Astrocyte (in vitro differentiated cells and primary cell): ENCODE results near the gene DEGS1. TPM values are rescaled to one million over a fixed set of nuclear protein-coding genes. Genes with fewer than 3 reads are reported as not detected.
A peak's percentile ranks its signal among the peaks of the same experiment; 100 is the strongest.
"Not testable (repeated sequence)": the region's sequence is repeated elsewhere in the genome, so short reads cannot be mapped to it uniquely, and the experiment has no call there.

Experiments used
- DNase-seq: peaks from one replicate; pipeline ENCODE4 v3.0.0-alpha.2; 2010; ENCODE audit warnings: low read depth
- FAIRE-seq: peaks from 2 replicates; lab custom pipeline; 2011; peaks lifted over from hg19 to GRCh38; lab: Jason Lieb, UNC
- H2AFZ ChIP-seq: 2 replicates; pipeline ENCODE4 v1.6.0; 2012; ENCODE audit warnings: low read depth, low read length, inconsistent platforms
- H3K27ac ChIP-seq: 2 replicates; pipeline ENCODE4 v1.5.1; 2011; ENCODE audit warnings: low read depth, low read length, inconsistent platforms
- H3K27me3 ChIP-seq: 2 replicates; pipeline ENCODE4 v1.6.0; 2011; ENCODE audit warnings: low read length, inconsistent platforms; ENCODE audit not compliant: insufficient read depth
- H3K36me3 ChIP-seq: 2 replicates; pipeline ENCODE4 v1.5.1; 2011; ENCODE audit warnings: low read length, inconsistent platforms; ENCODE audit not compliant: insufficient read depth
- H3K4me1 ChIP-seq: 2 replicates; pipeline ENCODE4 v1.5.1; 2011; ENCODE audit warnings: low read length, inconsistent platforms; ENCODE audit not compliant: insufficient read depth
- H3K4me2 ChIP-seq: 2 replicates; pipeline ENCODE4 v1.6.0; 2012; ENCODE audit warnings: low read length, inconsistent platforms
- H3K4me3 ChIP-seq: 2 replicates; pipeline ENCODE4 v1.5.1; 2011; ENCODE audit warnings: low read depth, mild to moderate bottlenecking, low read length, inconsistent platforms; ENCODE audit not compliant: insufficient read depth
- H3K79me2 ChIP-seq: 2 replicates; pipeline ENCODE4 v1.6.0; 2012; ENCODE audit warnings: mild to moderate bottlenecking, low read length, inconsistent platforms; ENCODE audit not compliant: insufficient read depth
- H3K9ac ChIP-seq: 2 replicates; pipeline ENCODE4 v1.6.0; 2012; ENCODE audit warnings: mild to moderate bottlenecking, low read length, inconsistent platforms
- H3K9me3 ChIP-seq: 2 replicates; pipeline ENCODE4 v1.5.1; 2012; ENCODE audit warnings: low read depth, mild to moderate bottlenecking, low read length, inconsistent platforms; ENCODE audit not compliant: insufficient read depth
- H4K20me1 ChIP-seq: 2 replicates; pipeline ENCODE4 v1.6.0; 2012; ENCODE audit warnings: low read length, inconsistent platforms; ENCODE audit not compliant: insufficient read depth
- H3K27ac Mint-ChIP-seq: one replicate; pipeline ENCODE4 v1.8.0; 2021; ENCODE audit warnings: mild to moderate bottlenecking, mixed read lengths; ENCODE audit not compliant: unreplicated experiment
- H3K27me3 Mint-ChIP-seq: one replicate; pipeline ENCODE4 v1.8.0; 2021; ENCODE audit warnings: low read depth, mixed read lengths; ENCODE audit not compliant: unreplicated experiment
- H3K36me3 Mint-ChIP-seq: one replicate; pipeline ENCODE4 v1.8.0; 2021; ENCODE audit warnings: low read depth, mixed read lengths; ENCODE audit not compliant: unreplicated experiment
- H3K4me1 Mint-ChIP-seq: one replicate; pipeline ENCODE4 v1.8.0; 2021; ENCODE audit warnings: low read depth, mixed read lengths; ENCODE audit not compliant: unreplicated experiment
- H3K4me3 Mint-ChIP-seq: one replicate; pipeline ENCODE4 v1.8.0; 2021; ENCODE audit warnings: mild to moderate bottlenecking, moderate library complexity, mixed read lengths; ENCODE audit not compliant: unreplicated experiment
- H3K9me3 Mint-ChIP-seq: one replicate; pipeline ENCODE4 v1.8.0; 2021; ENCODE audit warnings: mild to moderate bottlenecking, mixed read lengths; ENCODE audit not compliant: unreplicated experiment
- CTCF ChIP-seq: IDR thresholded peaks from 2 replicates; pipeline ENCODE4 v1.5.1; 2011; ENCODE audit warnings: low read depth, mild to moderate bottlenecking, inconsistent platforms, low read length, moderate library complexity; ENCODE audit not compliant: insufficient read depth
- EZH2 ChIP-seq: IDR thresholded peaks from 2 replicates; pipeline ENCODE4 v1.6.1; 2012; ENCODE audit warnings: mild to moderate bottlenecking, low read length, inconsistent platforms; ENCODE audit not compliant: insufficient read depth
- total RNA-seq: library from RNA; stranded (reverse); gene quantifications from 2 replicates; pipeline ENCODE4 v1.2.1, GENCODE V29; 2021

DEGS1 gene
- total RNA-seq, 1 donor from 2014 or later: 115 TPM

GRCh38 chr1:224205438-224205840, 22.4 kb downstream of the DEGS1 start:
- Histone ChIP-seq H3K4me3 (peak overlapping the region; percentile 23), H3K36me3 (no peaks in the 10 kb centered on the region), H3K79me2 (no peaks in the 10 kb centered on the region), H2AFZ (peak overlapping the region; percentile 38), H3K9me3 (no peaks in the 10 kb centered on the region), H3K9ac (peak overlapping the region; percentile 70), H3K27ac (peak overlapping the region; percentile 69), H4K20me1 (no peaks in the 10 kb centered on the region), H3K4me1 (peaks cover 33% of the 10 kb centered on the region), H3K27me3 (no peaks in the 10 kb centered on the region), H3K4me2 (peak overlapping the region; percentile 80)
- TF ChIP-seq CTCF: no peak
- TF ChIP-seq EZH2: no peak
- Mint-ChIP-seq H3K27ac (peak overlapping the region; percentile 76), H3K27me3 (no peaks in the 10 kb centered on the region), H3K4me1 (peaks cover 28% of the 10 kb centered on the region), H3K9me3 (no peaks in the 10 kb centered on the region), H3K4me3 (no peak overlapping the region), H3K36me3 (no peaks in the 10 kb centered on the region)
- no peak for FAIRE-seq
- peak; percentile 82 for DNase-seq

- peaks cover 28% of the 10 kb centered on the region for H3K4me1 Mint-ChIP-seq
- peak overlapping the region; percentile 38 for H2AFZ ChIP-seq
- H3K27me3 Mint-ChIP-seq, H3K9me3 ChIP-seq, H3K27me3 ChIP-seq, H3K79me2 ChIP-seq, DNase-seq, H3K36me3 ChIP-seq, H3K9me3 Mint-ChIP-seq, H3K4me3 Mint-ChIP-seq, H3K36me3 Mint-ChIP-seq, H4K20me1 ChIP-seq, H3K4me3 ChIP-seq, FAIRE-seq: not testable (repeated sequence)
- H3K4me2 ChIP-seq: peak overlapping the region; percentile 80
- peak overlapping the region; percentile 70 for H3K9ac ChIP-seq
- H3K27ac ChIP-seq: peak overlapping the region; percentile 69
- peaks cover 33% of the 10 kb centered on the region for H3K4me1 ChIP-seq
- peak overlapping the region; percentile 76 for H3K27ac Mint-ChIP-seq
Measured at GRCh38 chr1:224205931-224206538, 23.0 kb downstream of the DEGS1 start.

- Mint-ChIP-seq H3K27me3 (no peaks in the 10 kb centered on the region), H3K27ac (no peak overlapping the region), H3K4me3 (no peak overlapping the region), H3K4me1 (peaks cover 20% of the 10 kb centered on the region), H3K36me3 (no peaks in the 10 kb centered on the region), H3K9me3 (no peaks in the 10 kb centered on the region)
- Histone ChIP-seq H3K79me2 (no peaks in the 10 kb centered on the region), H3K27ac (no peak overlapping the region), H3K27me3 (no peaks in the 10 kb centered on the region), H3K9ac (no peak overlapping the region), H4K20me1 (no peaks in the 10 kb centered on the region), H3K4me3 (no peak overlapping the region), H3K9me3 (no peaks in the 10 kb centered on the region), H3K4me2 (peak overlapping the region; percentile 46), H3K36me3 (no peaks in the 10 kb centered on the region), H3K4me1 (peaks cover 10% of the 10 kb centered on the region), H2AFZ (no peak overlapping the region)
- TF ChIP-seq CTCF: no peak
- DNase-seq (peak; percentile 57), FAIRE-seq (no peak)
Measured at GRCh38 chr1:224211206-224211962, 28.3 kb downstream of the DEGS1 start.
